CD4-positive, alpha-beta memory T cell (primary cell): ENCODE data around the gene C20orf96. TPM values are rescaled to one million over a fixed set of nuclear protein-coding genes. Genes with fewer than 3 reads are reported as not detected.

Experiments
- CTCF ChIA-PET: fragments of 350-600 bp; sonication (Branson Sonifier 250); formaldehyde crosslinking; loops from one replicate; lab custom pipeline; 2021; ENCODE audit warnings: inconsistent platforms; ENCODE audit not compliant: partially characterized antibody; lab: Charles Lee
- POLR2A ChIA-PET: fragments of 350-600 bp; sonication (Branson Sonifier 250); formaldehyde crosslinking; loops from one replicate; lab custom pipeline; 2021; ENCODE audit not compliant: partially characterized antibody; lab: Charles Lee
- DNase-seq, 5 donors: peaks; one replicate each; pipeline versions ENCODE4 v3.0.0 to v3.0.0-alpha.2; 2020 to 2022; ENCODE audit warnings: mixed read lengths in 1 of 5
- H3K27ac ChIP-seq: one replicate; pipeline ENCODE4 v1.7.0; 2013; ENCODE audit warnings: low read depth, low read length
- H3K27me3 ChIP-seq: 2 replicates; pipeline ENCODE4 v1.7.0; 2013; ENCODE audit warnings: mild to moderate bottlenecking, low read length, moderate library complexity; ENCODE audit not compliant: insufficient read depth
- H3K36me3 ChIP-seq: 2 replicates; pipeline ENCODE4 v1.7.0; 2013; ENCODE audit warnings: mild to moderate bottlenecking, low read length, moderate library complexity; ENCODE audit not compliant: insufficient read depth
- H3K4me1 ChIP-seq: 2 replicates; pipeline ENCODE4 v1.7.0; 2013; ENCODE audit warnings: mild to moderate bottlenecking, low read length, moderate library complexity; ENCODE audit not compliant: insufficient read depth
- H3K4me3 ChIP-seq, 2 donors: one replicate each; pipeline ENCODE4 v1.7.0; 2013; ENCODE audit warnings: low read length in 2 of 2, mild to moderate bottlenecking in 1 of 2
- H3K9me3 ChIP-seq, 2 donors: one replicate each; pipeline ENCODE4 v1.7.0; 2013; ENCODE audit warnings: low read length in 2 of 2, control low read depth in 1 of 2; ENCODE audit not compliant: control insufficient read depth in 1 of 2
- H3K27ac Mint-ChIP-seq, 7 donors: one replicate each; pipeline ENCODE4 v1.8.0; 2020 to 2021; ENCODE audit warnings: mixed read lengths in 7 of 7, mild to moderate bottlenecking in 6 of 7, inconsistent platforms in 3 of 7, moderate library complexity in 3 of 7
- H3K27me3 Mint-ChIP-seq, 2 donors: one replicate each; pipeline ENCODE4 v1.8.0; 2020 to 2021; ENCODE audit warnings: mixed read lengths in 2 of 2
- H3K36me3 Mint-ChIP-seq, 2 donors: one replicate each; pipeline ENCODE4 v1.8.0; 2020 to 2021; ENCODE audit warnings: mixed read lengths in 2 of 2, inconsistent platforms in 1 of 2, mild to moderate bottlenecking in 1 of 2
- H3K4me1 Mint-ChIP-seq, 4 donors: one replicate each; pipeline ENCODE4 v1.8.0; 2020 to 2021; ENCODE audit warnings: mixed read lengths in 4 of 4, mild to moderate bottlenecking in 1 of 4
- H3K4me3 Mint-ChIP-seq, 8 donors: one replicate each; pipeline ENCODE4 v1.8.0; 2020 to 2021; ENCODE audit warnings: mixed read lengths in 8 of 8, mild to moderate bottlenecking in 7 of 8, moderate library complexity in 6 of 8, inconsistent platforms in 3 of 8
- H3K9me3 Mint-ChIP-seq, 8 donors: one replicate each; pipeline ENCODE4 v1.8.0; 2020 to 2021; ENCODE audit warnings: mixed read lengths in 8 of 8, mild to moderate bottlenecking in 5 of 8, inconsistent platforms in 3 of 8, moderate library complexity in 1 of 8
- intact Hi-C: fragments of 100-400 bp; cut with micrococcal nuclease; formaldehyde crosslinking; loops from one replicate; pipeline ENCODE4 v1.15.1; 2023
- polyA plus RNA-seq, 2 donors: library from polyadenylated mRNA; unstranded; fragments of 300-500 nt; fragmentation: Illumina TruSeq; gene quantifications; one replicate each; pipeline ENCODE4 v1.2.3, GENCODE V29; 2021
- total RNA-seq, 2 experiments: library from RNA; stranded (reverse); gene quantifications; one replicate each; pipeline ENCODE4 v1.2.3, GENCODE V29; 2021

The C20orf96 gene
- total and polyA plus RNA-seq, 4 experiments from 2014 or later = 0.25 to 2.5 (median 1.1) TPM

- intact Hi-C loops = no loop called here
- H3K4me1 ChIP-seq = no peaks in the 10 kb centered on the region
- Mint-ChIP-seq H3K4me3 (peak overlapping the region in 1 of 8 donors; percentile 39), H3K27ac (peak overlapping the region in 1 of 7 donors; percentile 72), H3K27me3 (no peaks in the 10 kb centered on the region), H3K36me3 (peaks cover 0 to 5% of the 10 kb centered on the region in 2 donors), H3K4me1 (no peaks in the 10 kb centered on the region), H3K9me3 (no peaks in the 10 kb centered on the region)
- H3K27ac ChIP-seq = no peak overlapping the region
- ChIA-PET POLR2A (no interaction called here), CTCF (interaction anchor here (0.7 to 1.5 kb wide), 2 partner anchors 11 to 15 kb away, joined by 3 read pairs; no protein-coding TSS in a partner anchor)
- H3K4me3 ChIP-seq = no peak overlapping the region
- peak in 1 of 5 donors; percentile 33 for DNase-seq
- no peaks in the 10 kb centered on the region for H3K36me3 ChIP-seq
- no peaks in the 10 kb centered on the region for H3K27me3 ChIP-seq
- no peaks in the 10 kb centered on the region for H3K9me3 ChIP-seq
These were observed 11.7 kb downstream of the C20orf96 start for GRCh38 chr20:278607-279571.

GRCh38 chr20:278181-278580 is 12.4 kb downstream of the C20orf96 start:
- Histone ChIP-seq H3K27ac (no peak overlapping the region), H3K4me1 (no peaks in the 10 kb centered on the region), H3K27me3 (no peaks in the 10 kb centered on the region), H3K9me3 (no peaks in the 10 kb centered on the region), H3K4me3 (no peak overlapping the region), H3K36me3 (no peaks in the 10 kb centered on the region)
- Mint-ChIP-seq H3K4me3 (no peak overlapping the region), H3K27ac (no peak overlapping the region), H3K36me3 (peaks cover 0 to 5% of the 10 kb centered on the region in 2 donors), H3K9me3 (no peaks in the 10 kb centered on the region), H3K27me3 (no peaks in the 10 kb centered on the region), H3K4me1 (no peaks in the 10 kb centered on the region)
- POLR2A ChIA-PET = no interaction called here
- CTCF ChIA-PET = interaction anchor here (0.7 to 1.5 kb wide), 2 partner anchors 10 to 16 kb away, joined by 3 read pairs; no protein-coding TSS in a partner anchor
- intact Hi-C loops = no loop called here
- no peak for DNase-seq

- H3K36me3 ChIP-seq = no peaks in the 10 kb centered on the region
- H3K9me3 ChIP-seq = no peaks in the 10 kb centered on the region
- DNase-seq = no peak
- H3K27ac ChIP-seq = no peak overlapping the region
- ChIA-PET CTCF (interaction anchor here (0.9 kb wide), 1 partner anchor 11 kb away, joined by 4 read pairs; no protein-coding TSS in a partner anchor), POLR2A (no interaction called here)
- no peaks in the 10 kb centered on the region for H3K4me1 Mint-ChIP-seq
- H3K9me3 Mint-ChIP-seq = no peaks in the 10 kb centered on the region
- peak overlapping the region in 1 of 7 donors; percentile 18 for H3K27ac Mint-ChIP-seq
- H3K4me3 Mint-ChIP-seq = no peak overlapping the region
- no peaks in the 10 kb centered on the region for H3K27me3 ChIP-seq
- intact Hi-C loops = no loop called here
- peaks cover 0 to 5% of the 10 kb centered on the region in 2 donors for H3K36me3 Mint-ChIP-seq
- no peaks in the 10 kb centered on the region for H3K27me3 Mint-ChIP-seq
- H3K4me1 ChIP-seq = no peaks in the 10 kb centered on the region
- no peak overlapping the region for H3K4me3 ChIP-seq
These were observed 13.1 kb downstream of the C20orf96 start for GRCh38 chr20:277496-277781.

GRCh38 chr20:276620-277495 is 13.7 kb downstream of the C20orf96 start:
- H3K27me3 ChIP-seq = no peaks in the 10 kb centered on the region
- Mint-ChIP-seq H3K27ac (peak overlapping the region in 1 of 7 donors; percentile 18), H3K27me3 (no peaks in the 10 kb centered on the region), H3K4me3 (no peak overlapping the region), H3K36me3 (peaks cover 0 to 5% of the 10 kb centered on the region in 2 donors), H3K4me1 (no peaks in the 10 kb centered on the region), H3K9me3 (no peaks in the 10 kb centered on the region)
- DNase-seq = no peak
- ChIA-PET POLR2A (no interaction called here), CTCF (interaction anchor here (0.9 kb wide), 1 partner anchor 11 kb away, joined by 4 read pairs; no protein-coding TSS in a partner anchor)
- intact Hi-C loops = no loop called here
- no peaks in the 10 kb centered on the region for H3K36me3 ChIP-seq
- no peak overlapping the region for H3K4me3 ChIP-seq
- H3K4me1 ChIP-seq = no peaks in the 10 kb centered on the region
- no peaks in the 10 kb centered on the region for H3K9me3 ChIP-seq
- H3K27ac ChIP-seq = no peak overlapping the region

DNA sequence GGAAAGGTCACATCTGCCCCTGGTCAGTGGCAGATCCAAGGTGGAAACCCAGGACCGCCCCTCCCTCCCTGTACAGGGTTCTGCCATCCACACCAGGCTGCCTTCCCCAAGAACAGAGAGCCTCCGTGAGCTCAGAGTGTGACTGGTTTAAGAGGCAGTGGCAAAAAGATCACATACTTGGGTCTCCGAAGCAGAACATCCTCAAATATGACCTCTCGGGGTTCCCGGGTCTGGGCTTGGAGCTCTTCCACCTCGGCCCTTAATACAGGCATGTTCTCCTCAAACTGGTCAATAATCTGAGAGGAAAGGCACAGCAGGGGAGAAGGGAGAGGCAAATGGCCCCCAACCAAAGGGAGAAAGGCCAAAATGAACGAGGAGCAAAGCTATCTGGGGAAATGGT is 14.8 kb downstream of the C20orf96 start:
- Mint-ChIP-seq H3K36me3 (peaks cover 0 to 5% of the 10 kb centered on the region in 2 donors), H3K9me3 (no peaks in the 10 kb centered on the region), H3K4me1 (no peaks in the 10 kb centered on the region), H3K4me3 (no peak overlapping the region), H3K27me3 (no peaks in the 10 kb centered on the region), H3K27ac (no peak overlapping the region)
- no peak for DNase-seq
- H3K4me3 ChIP-seq = no peak overlapping the region
- POLR2A ChIA-PET = no interaction called here
- no peaks in the 10 kb centered on the region for H3K9me3 ChIP-seq
- H3K27ac ChIP-seq = no peak overlapping the region
- H3K36me3 ChIP-seq = no peaks in the 10 kb centered on the region
- H3K4me1 ChIP-seq = no peaks in the 10 kb centered on the region
- H3K27me3 ChIP-seq = no peaks in the 10 kb centered on the region
- intact Hi-C loops = no loop called here
- CTCF ChIA-PET = interaction anchor here (1.5 kb wide), 1 partner anchor 9 kb away, joined by 3 read pairs; no protein-coding TSS in a partner anchor

GRCh38 chr20:273884-274283 is 16.7 kb downstream of the C20orf96 start:
- POLR2A ChIA-PET = no interaction called here
- Histone ChIP-seq H3K4me3 (no peak overlapping the region), H3K36me3 (no peaks in the 10 kb centered on the region), H3K27ac (no peak overlapping the region), H3K4me1 (no peaks in the 10 kb centered on the region), H3K27me3 (no peaks in the 10 kb centered on the region), H3K9me3 (no peaks in the 10 kb centered on the region)
- H3K36me3 Mint-ChIP-seq = peaks cover 0 to 5% of the 10 kb centered on the region in 2 donors
- no peaks in the 10 kb centered on the region for H3K4me1 Mint-ChIP-seq
- no peaks in the 10 kb centered on the region for H3K27me3 Mint-ChIP-seq
- DNase-seq = no peak
- intact Hi-C loops = no loop called here
- H3K9me3 Mint-ChIP-seq = no peaks in the 10 kb centered on the region
- H3K4me3 Mint-ChIP-seq = no peak overlapping the region
- H3K27ac Mint-ChIP-seq = peak overlapping the region in 1 of 7 donors; percentile 5
- CTCF ChIA-PET = no interaction called here

DNA sequence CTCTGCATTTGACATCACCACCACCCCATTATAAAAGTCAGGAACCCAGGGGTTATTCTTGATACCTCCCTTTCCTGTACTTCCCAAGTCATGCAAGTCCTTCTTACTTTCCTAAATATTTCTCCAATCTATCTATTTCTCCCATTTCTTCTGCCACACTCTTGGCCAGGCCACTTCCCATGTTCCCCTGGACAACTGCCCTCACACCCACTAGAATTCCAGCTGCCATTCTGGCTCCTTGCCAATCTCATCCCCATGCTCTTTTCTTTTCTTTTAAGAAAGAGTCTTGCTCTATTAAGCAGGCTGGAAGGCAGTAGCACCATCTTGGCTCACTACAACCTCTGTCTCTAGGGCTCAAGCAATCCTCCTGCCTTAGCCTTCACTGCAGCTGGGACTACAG is 17.8 kb downstream of the C20orf96 start:
- Mint-ChIP-seq H3K36me3 (peaks cover 0 to 5% of the 10 kb centered on the region in 2 donors), H3K4me3 (no peak overlapping the region), H3K27ac (no peak overlapping the region), H3K9me3 (no peaks in the 10 kb centered on the region), H3K4me1 (no peaks in the 10 kb centered on the region), H3K27me3 (no peaks in the 10 kb centered on the region)
- Histone ChIP-seq H3K4me3 (no peak overlapping the region), H3K36me3 (no peaks in the 10 kb centered on the region), H3K27me3 (no peaks in the 10 kb centered on the region), H3K9me3 (no peaks in the 10 kb centered on the region), H3K27ac (no peak overlapping the region), H3K4me1 (no peaks in the 10 kb centered on the region)
- intact Hi-C loops = no loop called here
- DNase-seq = no peak
- CTCF ChIA-PET = no interaction called here
- POLR2A ChIA-PET = no interaction called here
